ENCODE measurements around the gene MSRB2. TPM values are rescaled to one million over a fixed set of nuclear protein-coding genes. Genes with fewer than 3 reads are reported as not detected.
A peak's percentile ranks its signal among the peaks of the same experiment; 100 is the strongest.
"Not testable (repeated sequence)": the region's sequence is repeated elsewhere in the genome, so short reads cannot be mapped to it uniquely, and the experiment has no call there.

MSRB2 gene
- polyA plus RNA-seq (ENCODE audit: insufficient read length in 4 of 4): 10 to 100 TPM; 42.2 to 52.0 (median 47.2) TPM

DNA sequence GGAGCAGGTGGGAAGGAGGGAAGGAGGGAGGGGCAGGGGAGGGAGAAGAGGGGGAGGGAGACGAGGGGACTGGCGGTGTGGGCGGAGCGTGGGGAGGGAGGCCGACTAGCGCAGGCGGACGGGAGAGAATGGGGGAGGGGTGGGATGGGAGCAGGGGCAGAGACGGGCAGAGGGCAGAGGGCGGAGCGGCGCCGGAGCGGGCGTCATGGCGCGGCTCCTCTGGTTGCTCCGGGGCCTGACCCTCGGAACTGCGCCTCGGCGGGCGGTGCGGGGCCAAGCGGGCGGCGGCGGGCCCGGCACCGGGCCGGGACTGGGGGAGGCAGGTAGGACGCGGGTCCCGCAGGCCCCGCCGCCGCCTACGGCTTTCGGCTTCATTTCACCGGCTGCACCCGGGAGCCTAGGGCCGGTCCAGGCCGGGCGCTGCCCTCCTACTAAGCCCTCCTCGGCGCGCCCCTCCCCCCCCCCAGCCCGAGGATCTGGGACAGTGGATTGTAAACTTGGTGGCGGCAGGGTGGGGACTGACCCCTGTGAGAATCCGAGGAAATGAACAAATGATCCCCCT is at the start of gene MSRB2:
MSRB2 (plus strand) TSS at position 176 of the 562 bp plus-strand sequence; CDS start at position 206, 30 bp downstream.
- DNase-seq (ENCODE audit: low read depth in 4 of 4, low spot score in 2 of 4): peak in 3 of 4 donors; percentile 74 to 86 (median 84)

- no peak for DNase-seq (ENCODE audit: low read depth in 4 of 4, low spot score in 2 of 4)
These were observed 49.4 kb upstream of the MSRB2 start for GRCh38 chr10:23046027-23046426.

DNA sequence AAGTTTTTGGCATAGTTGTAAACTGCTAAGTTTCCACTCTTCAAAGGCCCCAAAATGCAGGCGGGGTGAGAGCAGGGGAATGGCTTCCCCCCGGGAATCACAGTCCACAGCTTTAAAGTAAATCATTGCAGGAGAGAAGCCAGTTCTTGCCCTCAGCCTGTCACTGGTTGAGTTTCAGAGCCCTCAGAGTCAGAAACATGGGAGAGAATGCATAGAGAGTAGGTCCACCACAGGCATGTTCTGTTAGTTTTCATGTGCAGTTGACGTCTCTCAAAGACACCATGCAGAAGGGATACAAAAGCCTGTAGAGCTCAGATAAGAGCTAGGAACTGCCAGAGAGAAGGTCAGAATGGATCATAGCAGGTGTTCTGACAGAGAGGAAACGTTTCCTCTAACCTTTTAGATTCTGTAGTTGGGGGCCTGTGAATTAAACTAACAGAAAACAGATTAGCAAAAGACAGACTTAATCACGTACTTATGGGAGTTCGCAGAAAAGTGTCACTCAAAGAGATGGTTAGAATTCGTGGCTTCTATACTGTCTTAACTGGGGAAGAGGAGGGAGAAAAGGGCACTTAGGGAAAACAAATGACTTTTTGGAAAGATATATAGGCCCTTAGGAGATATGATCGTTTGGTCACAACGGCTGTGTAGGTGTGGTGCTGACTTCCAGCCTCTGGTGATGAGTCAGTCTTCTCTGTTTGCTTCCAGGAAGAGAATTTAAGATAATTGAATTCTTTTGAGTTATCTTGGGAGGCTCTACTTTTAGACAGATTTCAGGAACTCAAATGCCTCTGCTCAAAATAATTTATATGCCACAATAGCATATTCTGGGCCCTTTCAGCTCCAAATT is 48.0 kb upstream of the MSRB2 start:
- no peak for DNase-seq (ENCODE audit: low read depth in 4 of 4, low spot score in 2 of 4)

DNA sequence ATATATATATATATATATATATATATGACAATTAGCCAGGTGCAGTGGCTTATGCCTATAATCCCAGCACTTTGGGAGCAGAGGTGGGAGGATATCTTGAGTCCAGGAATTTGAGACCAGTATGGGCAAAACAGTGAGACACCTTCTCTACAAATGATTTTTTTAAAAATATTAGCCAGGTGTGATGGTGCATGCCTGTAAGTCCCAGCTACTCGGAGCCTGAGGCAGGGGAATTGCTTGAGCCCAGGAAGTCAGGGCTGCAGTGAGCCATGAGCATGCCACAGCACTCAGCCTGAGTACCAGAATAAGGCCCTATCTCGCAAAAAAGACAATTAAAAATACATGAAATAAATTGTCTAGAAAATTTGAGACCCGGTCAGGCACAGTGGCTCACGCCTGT is 47.2 kb upstream of the MSRB2 start:
- DNase-seq (ENCODE audit: low read depth in 4 of 4, low spot score in 2 of 4): no peak

DNA sequence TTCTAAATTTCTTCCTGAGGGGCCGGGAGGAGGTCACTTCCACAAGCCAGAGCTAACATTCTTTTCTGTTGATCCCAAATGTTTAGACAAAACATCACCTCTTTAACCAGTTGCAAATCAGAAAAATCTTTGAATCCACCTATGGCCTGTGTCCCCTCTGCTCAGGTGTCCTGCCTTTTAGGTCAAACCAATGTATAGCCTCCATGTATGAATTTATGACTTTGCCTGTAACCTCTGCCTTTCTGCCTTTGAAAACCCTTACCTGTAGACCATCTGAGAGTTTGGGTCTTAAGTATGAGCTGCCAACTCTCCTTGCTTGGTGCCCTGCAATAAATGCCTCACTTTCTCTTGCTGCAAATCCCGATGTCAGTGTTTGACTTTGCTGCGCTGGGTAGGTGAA is 44.1 kb upstream of the MSRB2 start:
- DNase-seq (ENCODE audit: low read depth in 4 of 4, low spot score in 2 of 4): no peak

- no peak for DNase-seq (ENCODE audit: low read depth in 4 of 4, low spot score in 2 of 4)
These were observed 43.5 kb upstream of the MSRB2 start for GRCh38 chr10:23051855-23052331.

GRCh38 chr10:23053036-23053435 is 42.3 kb upstream of the MSRB2 start:
- no peak for DNase-seq (ENCODE audit: low read depth in 4 of 4, low spot score in 2 of 4)

GRCh38 chr10:23055424-23056185 is 39.8 kb upstream of the MSRB2 start:
- DNase-seq (ENCODE audit: low read depth in 4 of 4, low spot score in 2 of 4): no peak

GRCh38 chr10:23056186-23056579 is 39.2 kb upstream of the MSRB2 start:
- DNase-seq (ENCODE audit: low read depth in 4 of 4, low spot score in 2 of 4): no peak

DNA sequence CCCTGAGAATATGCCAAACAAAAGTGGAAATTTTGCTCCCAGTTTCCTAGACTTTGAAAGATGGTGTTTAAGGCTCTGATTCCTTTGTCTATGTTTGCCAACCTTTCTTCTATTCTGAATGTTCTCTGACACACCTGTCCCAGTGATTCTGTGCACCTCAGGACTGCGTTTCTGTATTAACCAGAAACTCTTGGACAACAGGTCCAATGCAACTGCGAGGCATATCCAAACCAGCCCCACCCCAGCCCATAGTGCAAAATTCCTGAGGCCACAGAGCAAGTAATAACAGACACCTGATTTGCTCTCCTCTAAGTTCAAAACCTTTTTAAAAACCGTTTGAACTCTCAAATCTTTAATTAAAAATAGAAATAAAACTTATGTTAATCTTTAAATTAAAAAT is 37.0 kb upstream of the MSRB2 start:
- DNase-seq (ENCODE audit: low read depth in 4 of 4, low spot score in 2 of 4): no peak

- DNase-seq (ENCODE audit: low read depth in 4 of 4, low spot score in 2 of 4): no peak
These were observed 34.5 kb upstream of the MSRB2 start for GRCh38 chr10:23060918-23061317.

DNA sequence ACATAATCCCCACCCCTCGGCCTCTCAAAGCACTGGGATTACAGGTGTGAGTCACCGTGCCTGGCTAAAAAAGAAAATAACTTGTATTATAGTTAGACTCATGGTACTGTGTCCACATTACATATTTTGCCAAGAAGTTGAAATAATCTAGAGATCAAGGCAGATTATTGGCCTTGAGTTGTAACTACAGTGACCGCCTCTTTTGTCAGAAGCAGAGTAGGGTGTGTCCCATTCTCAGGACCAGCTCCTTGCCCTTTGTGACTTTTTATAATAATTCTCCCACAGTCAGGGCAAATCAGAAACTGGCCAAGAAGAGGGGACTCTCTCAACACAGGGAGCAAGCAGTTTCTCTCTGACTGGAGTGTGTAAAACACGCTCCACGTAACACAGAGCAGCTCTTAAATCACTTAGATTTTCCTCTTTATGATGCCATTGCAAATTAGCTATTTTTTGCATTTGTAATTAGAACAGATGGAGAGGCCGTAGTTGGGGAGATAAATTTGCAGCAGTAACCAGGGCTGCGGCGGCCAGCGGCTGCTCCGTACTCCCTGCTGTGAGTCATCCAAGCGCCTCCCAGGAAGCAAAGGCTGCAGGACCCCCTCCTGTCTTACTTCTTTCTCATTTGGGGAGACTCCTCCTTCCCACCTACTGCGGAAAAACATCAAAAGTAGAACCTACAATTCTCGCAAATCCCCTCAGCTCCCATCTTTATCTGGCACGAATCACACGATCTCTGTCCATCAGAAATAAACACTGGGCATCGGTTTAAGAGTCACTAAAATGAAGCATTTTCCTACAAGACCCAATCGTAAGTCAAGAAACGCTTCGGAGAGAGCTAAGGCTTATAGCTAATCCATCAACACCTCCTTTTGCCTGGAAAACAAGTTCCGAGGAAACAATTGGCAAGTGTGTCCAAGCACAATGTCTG is 32.1 kb upstream of the MSRB2 start:
- no peak for DNase-seq (ENCODE audit: low read depth in 4 of 4, low spot score in 2 of 4)

DNA sequence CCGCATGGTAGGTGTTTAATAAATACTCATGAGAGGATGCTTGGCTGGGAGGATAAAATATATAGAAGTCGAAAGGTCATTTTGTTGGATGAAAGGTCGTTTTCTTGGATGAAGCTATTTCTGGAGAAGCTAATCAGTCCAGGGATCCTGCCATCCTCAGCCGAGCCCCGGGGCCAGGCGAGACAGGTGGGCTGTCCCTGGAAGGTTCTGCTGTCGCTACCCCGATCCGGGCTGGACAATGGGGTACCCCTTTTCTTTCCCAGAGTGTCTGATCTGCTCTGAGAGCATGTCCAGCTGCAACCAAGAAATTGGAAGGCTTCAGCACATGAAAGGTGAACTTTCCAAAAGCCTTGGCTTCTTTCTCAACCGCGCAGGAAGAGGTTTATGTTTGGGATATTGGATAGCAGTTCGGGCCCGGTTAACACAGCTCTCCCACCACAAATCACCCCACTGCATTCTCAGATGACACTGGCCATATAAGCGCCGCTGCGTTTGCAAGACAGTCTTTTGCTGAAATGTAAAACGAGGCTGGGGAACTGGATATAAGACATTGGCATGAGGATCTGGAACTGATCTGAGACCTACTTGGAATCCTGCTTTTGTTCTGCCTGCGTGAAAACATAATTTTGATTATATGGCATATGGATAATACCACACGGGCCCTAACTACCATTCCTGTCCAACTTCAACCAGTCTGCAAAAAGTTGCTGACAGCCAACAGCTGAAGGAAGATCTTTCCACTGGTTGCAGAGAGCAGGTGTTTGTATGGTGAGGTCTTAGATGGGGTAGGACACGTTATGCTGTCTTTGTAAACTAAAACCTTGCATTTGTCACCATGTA is 31.2 kb upstream of the MSRB2 start:
- no peak for DNase-seq (ENCODE audit: low read depth in 4 of 4, low spot score in 2 of 4)

DNA sequence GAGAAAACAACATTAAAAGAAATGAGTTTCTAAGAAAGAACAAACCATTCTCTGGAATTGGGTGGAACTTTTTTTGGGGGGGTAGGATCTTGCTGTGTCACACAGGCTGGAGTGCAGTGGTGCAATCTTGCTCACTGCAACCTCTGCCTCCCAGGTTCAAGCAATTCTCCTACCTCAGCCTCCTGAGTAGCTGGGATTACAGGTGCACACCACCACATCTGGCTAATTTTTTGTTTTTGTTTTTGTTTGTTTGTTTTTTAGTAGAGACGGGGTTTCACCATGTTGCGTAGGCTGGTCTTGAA is 30.6 kb upstream of the MSRB2 start:
- not testable (repeated sequence) for DNase-seq (ENCODE audit: low read depth in 4 of 4, low spot score in 2 of 4)

GRCh38 chr10:23065181-23065948 is 30.0 kb upstream of the MSRB2 start:
- DNase-seq (ENCODE audit: low read depth in 4 of 4, low spot score in 2 of 4): no peak

GRCh38 chr10:23067337-23067736 is 28.0 kb upstream of the MSRB2 start:
- no peak for DNase-seq (ENCODE audit: low read depth in 4 of 4, low spot score in 2 of 4)

- peak in 1 of 4 donors; percentile 66 for DNase-seq (ENCODE audit: low read depth in 4 of 4, low spot score in 2 of 4)
These were observed 27.2 kb upstream of the MSRB2 start for GRCh38 chr10:23067939-23068775.
